Thoracic aorta (tissue), 2 donors: ENCODE measurements around the gene SIRPG. TPM values are rescaled to one million over a fixed set of nuclear protein-coding genes. Genes with fewer than 3 reads are reported as not detected.
"Not testable (repeated sequence)": the region's sequence is repeated elsewhere in the genome, so short reads cannot be mapped to it uniquely, and the experiment has no call there.

Experiments
- ATAC-seq: fragments of 150-250 bp; one replicate; pipeline ENCODE4 v1.8.0; 2017; ENCODE audit warnings: low read depth; ENCODE audit not compliant: insufficient number of reproducible peaks, low FRiP score
- DNase-seq: peaks from one replicate; pipeline ENCODE4 v3.0.0-alpha.2; 2020; ENCODE audit warnings: low spot score
- H3K27ac ChIP-seq, 2 donors: fragments of 200-600 bp; sonication (generic); 1 replicate in 1 of 2; 2 replicates in 1 of 2; pipeline ENCODE4 v1.5.1; 2016; ENCODE audit warnings: mild to moderate bottlenecking in 2 of 2, moderate library complexity in 2 of 2
- H3K27me3 ChIP-seq: fragments of 200-600 bp; sonication (generic); replicated peaks from 2 replicates; pipeline ENCODE4 v1.6.0; 2016; ENCODE audit warnings: mild to moderate bottlenecking; ENCODE audit not compliant: insufficient read depth
- H3K36me3 ChIP-seq: fragments of 200-600 bp; sonication (generic); one replicate; pipeline ENCODE4 v1.5.1; 2016
- H3K4me1 ChIP-seq, 2 donors: fragments of 200-600 bp; sonication (generic); 1 replicate in 1 of 2; 2 replicates in 1 of 2; pipeline versions ENCODE4 v1.5.1 to v1.6.0; 2016; ENCODE audit warnings: low read depth in 2 of 2, mild to moderate bottlenecking in 1 of 2; ENCODE audit not compliant: control insufficient read depth in 1 of 2
- H3K4me3 ChIP-seq: fragments of 200-600 bp; sonication (generic); 2 replicates; pipeline ENCODE4 v1.5.1; 2016; ENCODE audit warnings: mild to moderate bottlenecking
- H3K9me3 ChIP-seq: fragments of 200-600 bp; sonication (generic); 2 replicates; pipeline ENCODE4 v1.5.1; 2016
- CTCF ChIP-seq: fragments of 200-600 bp; sonication (generic); IDR thresholded peaks from one replicate; pipeline ENCODE4 v1.5.1; 2019; ENCODE audit warnings: antibody characterized with exemption
- total RNA-seq, 2 donors: library from RNA; depleted of rRNA; stranded (reverse); fragments of >200 nt; gene quantifications; one replicate each; pipeline versions ENCODE4 v1.1.0 to v1.2.3, GENCODE V29; 2016

SIRPG gene
- 1 to 10 TPM in 1 of 2 donors, not detected in 1; 3.8 TPM for total RNA-seq

- H3K9me3 ChIP-seq: no peaks in the 10 kb centered on the region
- ATAC-seq (no peak), DNase-seq (no peak)
- no peaks in the 10 kb centered on the region for H3K27me3 ChIP-seq
- H3K36me3 ChIP-seq: no peaks in the 10 kb centered on the region
- H3K4me3 ChIP-seq: no peak within 1 kb of the TSS
- no peaks in the 10 kb centered on the region for H3K4me1 ChIP-seq
- H3K27ac ChIP-seq: no peak within 1 kb of the TSS
- TF ChIP-seq CTCF: no peak
Measured at GRCh38 chr20:1657556-1658334, at the start of gene SIRPG. TSS of gene SIRPG (minus strand) at chr20:1657779. CDS start at chr20:1657714, 65 bp downstream.

DNA sequence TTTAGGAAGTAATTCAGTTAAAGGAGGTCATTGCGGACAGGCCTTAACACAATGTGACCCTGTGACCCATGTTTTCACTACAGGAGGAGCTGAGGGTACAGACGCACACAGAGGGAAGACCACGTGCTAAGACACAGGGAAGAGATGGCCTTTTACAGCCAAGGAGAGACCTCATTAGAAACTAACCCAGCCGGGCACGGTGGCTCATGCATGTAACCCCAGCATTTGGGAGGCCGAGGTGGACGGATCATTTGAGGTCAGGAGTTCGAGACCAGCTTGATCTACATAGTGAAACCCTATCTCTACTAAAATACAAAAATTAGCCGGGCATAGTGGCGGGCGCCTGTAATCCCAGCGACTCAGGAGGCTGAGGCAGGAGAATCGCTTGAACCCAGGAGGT lies 49.3 kb upstream of the SIRPG start:
- not testable (repeated sequence) for H3K4me1 ChIP-seq, H3K36me3 ChIP-seq, DNase-seq, H3K4me3 ChIP-seq, ATAC-seq, H3K9me3 ChIP-seq, H3K27me3 ChIP-seq, H3K27ac ChIP-seq

GRCh38 chr20:1706079-1706478 lies 48.5 kb upstream of the SIRPG start:
- H3K9me3 ChIP-seq: no peaks in the 10 kb centered on the region
- TF ChIP-seq CTCF: no peak
- no peaks in the 10 kb centered on the region for H3K4me1 ChIP-seq
- no peak overlapping the region for H3K27ac ChIP-seq
- no peaks in the 10 kb centered on the region for H3K36me3 ChIP-seq
- DNase-seq (no peak), ATAC-seq (no peak)
- no peaks in the 10 kb centered on the region for H3K27me3 ChIP-seq
- no peak overlapping the region for H3K4me3 ChIP-seq

- no peak overlapping the region for H3K4me3 ChIP-seq
- H3K4me1 ChIP-seq: no peaks in the 10 kb centered on the region
- no peak for ATAC-seq
- no peaks in the 10 kb centered on the region for H3K36me3 ChIP-seq
- no peak for TF ChIP-seq CTCF
- no peak for DNase-seq
- no peaks in the 10 kb centered on the region for H3K9me3 ChIP-seq
- no peak overlapping the region for H3K27ac ChIP-seq
- H3K27me3 ChIP-seq: no peaks in the 10 kb centered on the region
Measured at GRCh38 chr20:1702855-1703254, 45.3 kb upstream of the SIRPG start.

DNA sequence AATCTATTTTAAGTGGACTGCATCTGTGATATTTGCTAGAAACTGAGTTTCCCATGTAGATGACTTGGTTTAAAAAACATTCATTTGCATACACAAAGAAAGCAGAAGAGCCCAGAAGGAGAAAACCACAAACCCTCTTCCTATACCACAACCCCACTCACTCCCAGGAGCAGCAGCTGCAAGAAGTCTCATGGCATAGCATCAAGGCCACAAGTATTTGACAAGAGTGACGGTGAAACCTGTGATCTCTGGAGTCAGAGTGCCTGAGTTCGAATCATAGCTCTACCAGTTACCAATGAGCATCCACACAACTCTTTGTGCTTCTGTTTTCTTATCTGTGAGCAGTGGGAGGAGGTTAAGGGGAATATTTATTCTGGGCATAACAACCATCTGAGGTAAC lies 44.7 kb upstream of the SIRPG start:
- no peaks in the 10 kb centered on the region for H3K9me3 ChIP-seq
- no peak overlapping the region for H3K4me3 ChIP-seq
- DNase-seq (no peak), ATAC-seq (no peak)
- no peak overlapping the region for H3K27ac ChIP-seq
- TF ChIP-seq CTCF: no peak
- H3K36me3 ChIP-seq: no peaks in the 10 kb centered on the region
- no peaks in the 10 kb centered on the region for H3K4me1 ChIP-seq
- H3K27me3 ChIP-seq: no peaks in the 10 kb centered on the region

- ATAC-seq (no peak), DNase-seq (no peak)
- TF ChIP-seq CTCF: no peak
- Histone ChIP-seq H3K36me3 (no peaks in the 10 kb centered on the region), H3K27me3 (no peaks in the 10 kb centered on the region), H3K4me1 (no peaks in the 10 kb centered on the region), H3K9me3 (no peaks in the 10 kb centered on the region), H3K4me3 (no peak overlapping the region), H3K27ac (no peak overlapping the region)
Measured at GRCh38 chr20:1700990-1701389, 43.4 kb upstream of the SIRPG start.
